Vagina (tissue), 2 donors: ENCODE data around the gene MDFIC.

Experiments used
- CTCF ChIP-seq, 3 experiments: fragments of 450-650 bp in 2 of 3; fragments of 200-600 bp in 1 of 3; sonication (generic) in 1 of 3; IDR thresholded peaks; one replicate each; pipeline ENCODE4 v1.5.1; 2017 to 2019; ENCODE audit warnings: antibody characterized with exemption in 3 of 3, mild to moderate bottlenecking in 2 of 3, moderate library complexity in 2 of 3
- POLR2A ChIP-seq, 2 donors: fragments of 450-650 bp; IDR thresholded peaks; one replicate each; pipeline ENCODE4 v1.6.1; 2017; ENCODE audit warnings: antibody characterized with exemption in 2 of 2, mild to moderate bottlenecking in 2 of 2, moderate library complexity in 2 of 2
- POLR2AphosphoS5 ChIP-seq, 2 donors: sonication (generic); formaldehyde crosslinking; IDR thresholded peaks; one replicate each; pipeline ENCODE4 v1.9.0; 2017; ENCODE audit warnings: antibody characterized with exemption in 2 of 2, mild to moderate bottlenecking in 2 of 2, low read depth in 1 of 2; ENCODE audit not compliant: insufficient read depth in 1 of 2

- TF ChIP-seq CTCF (IDR thresholded peaks at IDR 0.05) (no peak), POLR2AphosphoS5 (IDR thresholded peaks at IDR 0.05; ENCODE audit: insufficient read depth in 1 of 2, low read depth in 1 of 2) (no peak), POLR2A (IDR thresholded peaks at IDR 0.05) (no peak)
Measured at GRCh38 chr7:115009139-115009538, 87.2 kb downstream of the MDFIC start.
